ENCODE measurements around the gene ACADSB.

ACADSB gene

GRCh38 chr10:123103944-123104343 lies 95.1 kb downstream of the ACADSB start:
- DNase-seq = no peak

Data from activated CD4-positive, alpha-beta T cell treated with anti-CD3 and anti-CD28 coated beads for 48 hours (primary cell).